ENCODE data around the gene LHX5. TPM values are rescaled to one million over a fixed set of nuclear protein-coding genes. Genes with fewer than 3 reads are reported as not detected.

The LHX5 gene
- total RNA-seq, 1 donor from 2014 or later = 0.25 TPM

DNA sequence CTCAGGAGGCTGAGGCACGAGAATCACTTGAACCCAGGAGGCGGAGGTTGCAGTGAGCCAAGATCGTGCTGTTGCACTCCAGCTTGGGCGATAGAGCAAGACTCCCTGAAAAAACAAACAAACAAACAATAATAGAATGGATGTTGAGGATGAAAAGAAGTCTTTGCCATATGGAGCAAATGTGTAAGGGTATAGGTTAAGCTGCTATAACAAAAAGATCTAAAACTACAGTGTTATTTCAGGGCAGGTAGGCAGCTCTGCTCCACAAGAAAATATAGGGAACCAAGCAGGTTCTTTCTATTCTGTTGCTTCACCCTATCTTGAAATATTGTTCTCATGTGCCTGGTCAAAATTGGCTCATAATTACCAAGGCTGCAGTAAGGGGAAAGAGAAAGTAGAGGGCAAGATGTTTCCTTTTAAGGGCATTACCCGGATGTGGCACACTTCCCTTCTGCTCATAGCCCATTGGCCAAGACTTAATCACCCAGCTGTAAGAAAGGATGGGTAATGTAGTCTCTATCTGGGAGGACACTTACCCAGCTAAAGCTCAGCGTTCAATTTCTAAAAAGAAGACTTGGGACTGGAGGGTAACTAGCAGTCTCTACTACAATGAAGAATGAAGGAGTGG is 26.0 kb downstream of the LHX5 start:
- Histone ChIP-seq H3K9me3 (ENCODE audit: insufficient read depth, low read depth, low read length) (no peaks in the 10 kb centered on the region), H3K4me2 (ENCODE audit: low read length) (no peak overlapping the region), H4K20me1 (ENCODE audit: insufficient read depth, low read length) (no peaks in the 10 kb centered on the region), H3K36me3 (ENCODE audit: insufficient read depth, low read length) (no peaks in the 10 kb centered on the region), H3K79me2 (ENCODE audit: insufficient read depth, low read length) (no peaks in the 10 kb centered on the region), H2AFZ (ENCODE audit: low read depth, low read length) (no peak overlapping the region), H3K4me3 (ENCODE audit: insufficient read depth, low read depth, low read length) (no peak overlapping the region), H3K4me1 (ENCODE audit: insufficient read depth, low read length) (no peaks in the 10 kb centered on the region), H3K27ac (ENCODE audit: low read depth, low read length) (no peak overlapping the region), H3K27me3 (ENCODE audit: insufficient read depth, low read length) (peaks cover 14% of the 10 kb centered on the region), H3K9ac (ENCODE audit: low read length) (no peak overlapping the region)
- DNase-seq (ENCODE audit: low read depth) (no peak), FAIRE-seq (no peak)
- Mint-ChIP-seq H3K27me3 (ENCODE audit: low read depth, unreplicated experiment) (peaks cover 40% of the 10 kb centered on the region), H3K4me1 (ENCODE audit: low read depth, unreplicated experiment) (no peaks in the 10 kb centered on the region), H3K36me3 (ENCODE audit: low read depth, unreplicated experiment) (no peaks in the 10 kb centered on the region), H3K9me3 (ENCODE audit: unreplicated experiment) (peaks cover 7% of the 10 kb centered on the region), H3K27ac (ENCODE audit: unreplicated experiment) (no peak overlapping the region), H3K4me3 (ENCODE audit: unreplicated experiment) (no peak overlapping the region)
- TF ChIP-seq, protein P1, sequence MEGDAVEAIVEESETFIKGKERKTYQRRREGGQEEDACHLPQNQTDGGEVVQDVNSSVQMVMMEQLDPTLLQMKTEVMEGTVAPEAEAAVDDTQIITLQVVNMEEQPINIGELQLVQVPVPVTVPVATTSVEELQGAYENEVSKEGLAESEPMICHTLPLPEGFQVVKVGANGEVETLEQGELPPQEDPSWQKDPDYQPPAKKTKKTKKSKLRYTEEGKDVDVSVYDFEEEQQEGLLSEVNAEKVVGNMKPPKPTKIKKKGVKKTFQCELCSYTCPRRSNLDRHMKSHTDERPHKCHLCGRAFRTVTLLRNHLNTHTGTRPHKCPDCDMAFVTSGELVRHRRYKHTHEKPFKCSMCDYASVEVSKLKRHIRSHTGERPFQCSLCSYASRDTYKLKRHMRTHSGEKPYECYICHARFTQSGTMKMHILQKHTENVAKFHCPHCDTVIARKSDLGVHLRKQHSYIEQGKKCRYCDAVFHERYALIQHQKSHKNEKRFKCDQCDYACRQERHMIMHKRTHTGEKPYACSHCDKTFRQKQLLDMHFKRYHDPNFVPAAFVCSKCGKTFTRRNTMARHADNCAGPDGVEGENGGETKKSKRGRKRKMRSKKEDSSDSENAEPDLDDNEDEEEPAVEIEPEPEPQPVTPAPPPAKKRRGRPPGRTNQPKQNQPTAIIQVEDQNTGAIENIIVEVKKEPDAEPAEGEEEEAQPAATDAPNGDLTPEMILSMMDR (IDR thresholded peaks at IDR 0.05; ENCODE audit: insufficient read depth, low read depth, low read length) = no peak
- TF ChIP-seq EZH2 (IDR thresholded peaks at IDR 0.05; ENCODE audit: insufficient read depth, low read length) = no peak

DNA sequence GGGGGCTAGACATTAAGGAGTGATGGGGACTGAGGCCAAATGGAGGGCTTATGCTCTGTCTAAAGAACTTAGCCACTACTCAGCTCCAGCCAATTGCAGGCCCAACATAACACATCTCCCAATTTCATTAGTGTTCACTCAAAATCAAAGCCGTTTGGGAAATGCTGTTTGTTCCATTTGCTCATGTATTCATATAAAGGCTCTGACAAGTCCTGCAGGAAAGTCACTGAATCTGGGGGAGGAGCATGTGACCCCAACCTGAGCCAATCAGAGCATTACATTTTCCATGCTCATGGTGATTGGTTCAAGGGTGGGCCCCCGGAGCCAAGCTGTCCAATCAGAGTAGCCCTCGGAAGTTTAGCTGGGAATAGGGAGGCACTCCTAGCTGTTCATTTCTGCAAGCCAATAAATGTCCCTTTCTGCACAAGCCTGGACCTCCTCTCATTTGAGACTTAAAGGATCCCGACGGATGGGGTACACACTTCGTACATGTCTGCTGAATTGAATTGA is 28.6 kb downstream of the LHX5 start:
- Mint-ChIP-seq H3K27me3 (ENCODE audit: low read depth, unreplicated experiment) (peaks cover 34% of the 10 kb centered on the region), H3K27ac (ENCODE audit: unreplicated experiment) (no peak overlapping the region), H3K9me3 (ENCODE audit: unreplicated experiment) (peaks cover 7% of the 10 kb centered on the region), H3K4me3 (ENCODE audit: unreplicated experiment) (no peak overlapping the region), H3K36me3 (ENCODE audit: low read depth, unreplicated experiment) (no peaks in the 10 kb centered on the region), H3K4me1 (ENCODE audit: low read depth, unreplicated experiment) (no peaks in the 10 kb centered on the region)
- Histone ChIP-seq H3K4me1 (ENCODE audit: insufficient read depth, low read length) (no peaks in the 10 kb centered on the region), H3K4me3 (ENCODE audit: insufficient read depth, low read depth, low read length) (no peak overlapping the region), H4K20me1 (ENCODE audit: insufficient read depth, low read length) (no peaks in the 10 kb centered on the region), H3K27me3 (ENCODE audit: insufficient read depth, low read length) (peaks cover 14% of the 10 kb centered on the region), H3K9me3 (ENCODE audit: insufficient read depth, low read depth, low read length) (no peaks in the 10 kb centered on the region), H3K9ac (ENCODE audit: low read length) (no peak overlapping the region), H3K27ac (ENCODE audit: low read depth, low read length) (no peak overlapping the region), H3K79me2 (ENCODE audit: insufficient read depth, low read length) (no peaks in the 10 kb centered on the region), H2AFZ (ENCODE audit: low read depth, low read length) (no peak overlapping the region), H3K4me2 (ENCODE audit: low read length) (no peak overlapping the region), H3K36me3 (ENCODE audit: insufficient read depth, low read length) (no peaks in the 10 kb centered on the region)
- no peak for FAIRE-seq
- TF ChIP-seq EZH2 (IDR thresholded peaks at IDR 0.05; ENCODE audit: insufficient read depth, low read length) = no peak
- TF ChIP-seq, protein P1 (IDR thresholded peaks at IDR 0.05; ENCODE audit: insufficient read depth, low read depth, low read length) = no peak
- DNase-seq (ENCODE audit: low read depth) = no peak

Data from astrocyte (in vitro differentiated cells and primary cell).